Measurements from ENCODE around the gene AP5B1. TPM values are rescaled to one million over a fixed set of nuclear protein-coding genes. Genes with fewer than 3 reads are reported as not detected.
"Not testable (repeated sequence)": the region's sequence is repeated elsewhere in the genome, so short reads cannot be mapped to it uniquely, and the experiment has no call there.

Gene AP5B1
- total RNA-seq, 1 experiment from 2014 or later = 19.5 TPM

DNA sequence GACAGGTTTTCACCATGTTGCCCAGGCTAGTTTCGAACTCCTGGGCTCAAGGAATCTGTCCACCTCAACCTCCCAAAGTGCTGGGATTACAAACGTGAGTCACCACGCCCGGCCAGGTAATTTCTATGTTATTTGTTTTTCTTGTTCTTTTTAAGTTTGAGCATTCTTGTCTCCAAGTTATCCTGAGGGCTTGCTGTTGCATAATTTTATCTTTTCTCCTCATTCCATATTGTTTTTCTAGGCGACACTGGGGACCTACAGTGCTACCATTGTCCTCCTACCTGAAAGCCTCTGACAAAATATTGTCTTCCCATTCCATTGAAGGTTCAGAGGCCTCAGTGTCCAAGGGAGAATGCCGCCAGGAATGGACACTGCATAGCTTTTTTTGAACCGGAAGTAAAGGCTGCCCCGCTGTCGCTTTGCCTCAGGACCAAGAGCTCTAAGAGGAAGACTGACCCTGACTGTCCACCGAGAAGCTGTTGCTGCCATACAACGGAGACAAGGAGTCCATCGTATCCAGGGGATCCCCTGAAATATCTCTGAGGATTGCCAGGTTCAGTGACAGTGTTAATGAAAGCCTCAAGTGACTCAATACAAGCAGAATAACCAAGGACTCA is 9.7 kb downstream of the AP5B1 start:
- no peaks in the 10 kb centered on the region for H3K36me3 ChIP-seq (ENCODE audit: control insufficient read depth in 1 of 2, insufficient read depth in 2 of 2, low read length in 2 of 2)
- H3K4me1 ChIP-seq (ENCODE audit: control insufficient read depth in 1 of 2, insufficient read depth in 2 of 2, low read length in 2 of 2) = peaks cover 2 to 16% of the 10 kb centered on the region in 2 experiments; a peak in 2 of 4 replicates
- H3K27me3 ChIP-seq (ENCODE audit: insufficient read depth, low read length) = no peaks in the 10 kb centered on the region
- H2AFZ ChIP-seq (ENCODE audit: low read depth, low read length, poor library complexity, severe bottlenecking) = no peak overlapping the region
- H3K27ac ChIP-seq (ENCODE audit: low read depth, low read length) = no peak overlapping the region
- ChIA-PET POLR2A (interaction anchor here (1.2 kb wide), 1 partner anchor 117 kb away, joined by 3 read pairs; the partner anchor contains the start of gene FIBP), RAD21 (ENCODE audit: low non-redundant PET in 1 of 2, low total read pairs in 2 of 2, uncharacterized antibody in 2 of 2, unreplicated experiment in 2 of 2) (interaction anchor here (0.6 kb wide), 2 partner anchors 47 to 55 kb away, joined by 3 read pairs; no protein-coding TSS in a partner anchor), CTCF (interaction anchor here (0.9 to 2.9 kb wide), 5 partner anchors 8 to 145 kb away, joined by 3 to 38 read pairs (median 5); partner anchors contain the start of genes AP5B1, CCDC85B and KAT5)
- intact Hi-C loops (cut with micrococcal nuclease) = no loop called here
- no peak overlapping the region for H3K4me2 ChIP-seq (ENCODE audit: low read length)
- TF ChIP-seq SP1 (IDR thresholded peaks at IDR 0.05; ENCODE audit: low read depth) (no peak), POLR2AphosphoS5 (IDR thresholded peaks at IDR 0.05; ENCODE audit: low read depth, low read length) (no peak), SRF (IDR thresholded peaks at IDR 0.05; ENCODE audit: low read depth) (no peak)
- peaks cover 5% of the 10 kb centered on the region; the same call in 1 of the 2 replicates for H4K20me1 ChIP-seq (ENCODE audit: insufficient read depth)
- DNase-seq (ENCODE audit: low read depth, low spot score) = no peak
- H3K4me3 ChIP-seq (replicated peaks in 1 of 2; ENCODE audit: low read depth in 1 of 2, low read length in 2 of 2) = no peak overlapping the region
- no peak for ATAC-seq
- H3K9me3 ChIP-seq (ENCODE audit: control insufficient read depth in 1 of 2, insufficient read depth in 1 of 2, low read depth in 1 of 2, low read length in 2 of 2) = no peaks in the 10 kb centered on the region; a peak in 1 of 4 replicates
- H3K9me2 ChIP-seq (ENCODE audit: insufficient read depth) = no peaks in the 10 kb centered on the region
- no peak overlapping the region for H3K9ac ChIP-seq (ENCODE audit: low read length)
- BruUV-seq (replicated peaks) = no TSS peak
- no peaks in the 10 kb centered on the region for H3K79me2 ChIP-seq (ENCODE audit: insufficient read depth, low read length)

GRCh38 chr11:65767806-65768205 is 13.0 kb downstream of the AP5B1 start:
- H3K27ac ChIP-seq (ENCODE audit: low read depth, low read length); POLR2A ChIA-PET; H4K20me1 ChIP-seq (ENCODE audit: insufficient read depth); ATAC-seq; H3K36me3 ChIP-seq (ENCODE audit: control insufficient read depth in 1 of 2, insufficient read depth in 2 of 2, low read length in 2 of 2); BruUV-seq (replicated peaks); CTCF ChIA-PET; H3K4me2 ChIP-seq (ENCODE audit: low read length); H3K9me2 ChIP-seq (ENCODE audit: insufficient read depth); H3K27me3 ChIP-seq (ENCODE audit: insufficient read depth, low read length); H3K9me3 ChIP-seq (ENCODE audit: control insufficient read depth in 1 of 2, insufficient read depth in 1 of 2, low read depth in 1 of 2, low read length in 2 of 2); H3K79me2 ChIP-seq (ENCODE audit: insufficient read depth, low read length); H3K4me3 ChIP-seq (replicated peaks in 1 of 2; ENCODE audit: low read depth in 1 of 2, low read length in 2 of 2); H2AFZ ChIP-seq (ENCODE audit: low read depth, low read length, poor library complexity, severe bottlenecking); H3K9ac ChIP-seq (ENCODE audit: low read length); DNase-seq (ENCODE audit: low read depth, low spot score); intact Hi-C loops (cut with micrococcal nuclease): not testable (repeated sequence)
- RAD21 ChIA-PET (ENCODE audit: low non-redundant PET in 1 of 2, low total read pairs in 2 of 2, uncharacterized antibody in 2 of 2, unreplicated experiment in 2 of 2) = interaction anchor here in 1 of 2 experiments (0.7 kb wide), 1 partner anchor 41 kb away, joined by 3 read pairs; no protein-coding TSS in a partner anchor
- peaks cover 2 to 14% of the 10 kb centered on the region in 2 experiments; a peak in 2 of 4 replicates for H3K4me1 ChIP-seq (ENCODE audit: control insufficient read depth in 1 of 2, insufficient read depth in 2 of 2, low read length in 2 of 2)

Data from HCT116 (cell line).